NT2/D1 (cell line): Measurements from ENCODE around the gene GAGE12H.
"Not testable (repeated sequence)": the region's sequence is repeated elsewhere in the genome, so short reads cannot be mapped to it uniquely, and the experiment has no call there.

Experiments
- SUZ12 ChIP-seq: IDR thresholded peaks from 2 replicates; pipeline ENCODE4 v1.6.1; 2011; ENCODE audit not compliant: insufficient read length, insufficient read depth; ENCODE audit errors: extremely low read depth
- YY1 ChIP-seq: IDR thresholded peaks from 2 replicates; pipeline ENCODE4 v1.6.1; 2011; ENCODE audit not compliant: insufficient read length, insufficient read depth
- ZNF274 ChIP-seq: IDR thresholded peaks from 2 replicates; pipeline ENCODE4 v1.6.1; 2011; ENCODE audit warnings: mild to moderate bottlenecking, low read depth, low read length

DNA sequence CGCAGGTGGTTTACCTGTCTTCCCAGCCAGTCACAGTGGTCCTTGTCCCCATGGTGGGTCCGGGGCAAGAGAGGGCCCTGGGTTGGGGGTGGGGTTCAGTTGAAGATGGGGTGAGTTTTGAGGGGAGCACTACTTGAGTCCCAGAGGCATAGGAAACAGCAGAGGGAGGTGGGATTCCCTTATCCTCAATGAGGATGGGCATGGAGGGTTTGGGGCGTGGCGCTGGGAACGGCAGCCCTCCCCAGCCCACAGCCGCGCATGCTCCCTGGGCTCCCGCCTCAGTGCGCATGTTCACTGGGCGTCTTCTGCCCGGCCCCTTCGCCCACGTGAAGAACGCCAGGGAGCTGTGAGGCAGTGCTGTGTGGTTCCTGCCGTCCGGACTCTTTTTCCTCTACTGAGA is 28.8 kb upstream of the GAGE12H start, which contains the start of gene GAGE12E:
- not testable (repeated sequence) for TF ChIP-seq ZNF274, YY1, SUZ12
